Activated CD4-positive, alpha-beta T cell treated with anti-CD3 and anti-CD28 coated beads, Interleukin-2, amount 10 ng/mL, durations not matched to agents 7 days and 5 days (primary cell): Measurements from ENCODE around the gene KRTAP4-9. TPM values are rescaled to one million over a fixed set of nuclear protein-coding genes. Genes with fewer than 3 reads are reported as not detected.
"Not testable (repeated sequence)": the region's sequence is repeated elsewhere in the genome, so short reads cannot be mapped to it uniquely, and the experiment has no call there.

Experiments
- CTCF ChIA-PET: fragments of 350-600 bp; sonication (Branson Sonifier 250); formaldehyde crosslinking; loops from one replicate; lab custom pipeline; 2021; ENCODE audit warnings: antibody characterized with exemption; lab: Charles Lee
- POLR2A ChIA-PET: fragments of 350-600 bp; sonication (Branson Sonifier 250); formaldehyde crosslinking; loops from one replicate; lab custom pipeline; 2021; ENCODE audit warnings: antibody characterized with exemption; lab: Charles Lee
- DNase-seq: peaks from one replicate; pipeline ENCODE4 v3.0.0-alpha.2; 2020
- H3K27ac Mint-ChIP-seq: one replicate; pipeline ENCODE4 v1.8.0; 2021; ENCODE audit warnings: mild to moderate bottlenecking, moderate library complexity, mixed read lengths
- H3K27me3 Mint-ChIP-seq: one replicate; pipeline ENCODE4 v1.8.0; 2021; ENCODE audit warnings: mixed read lengths
- H3K36me3 Mint-ChIP-seq: one replicate; pipeline ENCODE4 v1.8.0; 2021; ENCODE audit warnings: low read depth, mixed read lengths
- H3K4me1 Mint-ChIP-seq: one replicate; pipeline ENCODE4 v1.8.0; 2021; ENCODE audit warnings: mixed read lengths
- H3K4me3 Mint-ChIP-seq: one replicate; pipeline ENCODE4 v1.8.0; 2021; ENCODE audit warnings: mild to moderate bottlenecking, moderate library complexity, mixed read lengths
- H3K9me3 Mint-ChIP-seq: one replicate; pipeline ENCODE4 v1.8.0; 2021; ENCODE audit warnings: mixed read lengths
- total RNA-seq, 2 experiments: library from RNA; stranded (reverse); gene quantifications; one replicate each; pipeline ENCODE4 v1.2.3, GENCODE V29; 2021

Gene KRTAP4-9
- total RNA-seq, 2 experiments from 2014 or later: not detected

- H3K9me3 Mint-ChIP-seq, H3K4me1 Mint-ChIP-seq, H3K27ac Mint-ChIP-seq, H3K27me3 Mint-ChIP-seq, H3K36me3 Mint-ChIP-seq, DNase-seq, POLR2A ChIA-PET, H3K4me3 Mint-ChIP-seq: not testable (repeated sequence)
- CTCF ChIA-PET: interaction anchor here (1.3 kb wide), 1 partner anchor 11 kb away, joined by 3 read pairs; no protein-coding TSS in a partner anchor
Observed at GRCh38 chr17:41148971-41149651, 43.9 kb downstream of the KRTAP4-9 start.

- Mint-ChIP-seq H3K27ac (no peak within 1 kb of the TSS), H3K36me3 (no peaks in the 10 kb centered on the region), H3K27me3 (peaks cover 7% of the 10 kb centered on the region), H3K9me3 (no peaks in the 10 kb centered on the region), H3K4me1 (no peaks in the 10 kb centered on the region), H3K4me3 (no peak within 1 kb of the TSS)
- CTCF ChIA-PET: interaction anchor here (1.3 kb wide), 1 partner anchor 10 kb away, joined by 3 read pairs; no protein-coding TSS in a partner anchor
- POLR2A ChIA-PET: no interaction called here
- no peak for DNase-seq
Observed at GRCh38 chr17:41149652-41149985, 44.4 kb downstream of the KRTAP4-9 start, which contains the start of gene KRTAP4-5. Gene KRTAP4-5 (minus strand): TSS chr17:41149825. CDS start chr17:41149767, 58 bp downstream.

DNA sequence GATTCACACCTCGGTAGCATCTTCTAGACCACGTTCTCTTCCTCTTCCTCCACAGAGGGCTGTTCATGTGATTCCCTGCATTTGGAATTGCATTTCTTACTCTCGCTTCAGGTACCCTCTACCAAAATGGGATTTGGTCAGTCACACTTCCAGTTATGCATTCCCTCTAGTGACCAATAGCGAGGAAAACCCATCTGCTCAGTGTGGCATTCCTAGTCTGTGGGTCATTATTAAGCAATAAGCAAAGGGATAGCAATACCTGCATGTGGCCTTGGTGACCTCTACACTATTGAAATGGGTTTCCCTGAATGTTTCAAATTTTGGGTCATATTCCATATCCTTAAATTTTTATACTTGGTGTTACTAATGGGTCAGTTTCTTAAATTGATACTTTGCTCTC lies 44.8 kb downstream of the KRTAP4-9 start:
- ChIA-PET POLR2A (no interaction called here), CTCF (interaction anchor here (1.3 kb wide), 1 partner anchor 10 kb away, joined by 3 read pairs; no protein-coding TSS in a partner anchor)
- no peaks in the 10 kb centered on the region for H3K36me3 Mint-ChIP-seq
- no peaks in the 10 kb centered on the region for H3K4me1 Mint-ChIP-seq
- H3K9me3 Mint-ChIP-seq: no peaks in the 10 kb centered on the region
- no peak overlapping the region for H3K27ac Mint-ChIP-seq
- DNase-seq: no peak
- H3K27me3 Mint-ChIP-seq: peaks cover 7% of the 10 kb centered on the region
- no peak overlapping the region for H3K4me3 Mint-ChIP-seq

GRCh38 chr17:41151525-41151924 lies 46.3 kb downstream of the KRTAP4-9 start:
- H3K27me3 Mint-ChIP-seq: peaks cover 11% of the 10 kb centered on the region
- no peaks in the 10 kb centered on the region for H3K36me3 Mint-ChIP-seq
- no peak overlapping the region for H3K27ac Mint-ChIP-seq
- no peaks in the 10 kb centered on the region for H3K9me3 Mint-ChIP-seq
- H3K4me3 Mint-ChIP-seq: no peak overlapping the region
- ChIA-PET CTCF (no interaction called here), POLR2A (no interaction called here)
- no peak for DNase-seq
- no peaks in the 10 kb centered on the region for H3K4me1 Mint-ChIP-seq

- Mint-ChIP-seq H3K36me3 (no peaks in the 10 kb centered on the region), H3K9me3 (no peaks in the 10 kb centered on the region), H3K4me1 (no peaks in the 10 kb centered on the region), H3K4me3 (no peak overlapping the region), H3K27me3 (peaks cover 14% of the 10 kb centered on the region), H3K27ac (no peak overlapping the region)
- CTCF ChIA-PET: no interaction called here
- DNase-seq: no peak
- POLR2A ChIA-PET: no interaction called here
Observed at GRCh38 chr17:41153856-41154255, 48.7 kb downstream of the KRTAP4-9 start.

Other genes with a start within 250 kb of the KRTAP4-9 start
- not detected for gene KRT12, start 238.2 kb upstream of the KRTAP4-9 start, total RNA-seq
- not detected for gene KRT20, start 220.1 kb upstream of the KRTAP4-9 start, total RNA-seq
- gene KRT23, start 167.7 kb upstream of the KRTAP4-9 start, total RNA-seq: not detected
- not detected for gene KRT39, start 138.4 kb upstream of the KRTAP4-9 start, total RNA-seq
- gene KRT40, start 121.1 kb upstream of the KRTAP4-9 start, total RNA-seq: not detected
- gene KRTAP3-3, start 111.2 kb upstream of the KRTAP4-9 start, total RNA-seq: not detected
- gene KRTAP3-2, start 105.5 kb upstream of the KRTAP4-9 start, total RNA-seq: not detected
- gene KRTAP3-1, start 96.3 kb upstream of the KRTAP4-9 start, total RNA-seq: not detected
- gene KRTAP1-5, start 78.2 kb upstream of the KRTAP4-9 start, total RNA-seq: not detected
- gene KRTAP1-4, start 75.2 kb upstream of the KRTAP4-9 start, total RNA-seq: not detected
- gene KRTAP1-3, start 70.5 kb upstream of the KRTAP4-9 start, total RNA-seq: not detected
- gene KRTAP1-1, start 63.9 kb upstream of the KRTAP4-9 start, total RNA-seq: not detected
- not detected for gene KRTAP2-1, start 58.1 kb upstream of the KRTAP4-9 start, total RNA-seq
- not detected for gene KRTAP2-2, start 50.2 kb upstream of the KRTAP4-9 start, total RNA-seq
- gene KRTAP2-3, start 45.3 kb upstream of the KRTAP4-9 start, total RNA-seq: not detected
- not detected for gene KRTAP2-4, start 39.5 kb upstream of the KRTAP4-9 start, total RNA-seq
- gene KRTAP4-7, start 21.2 kb upstream of the KRTAP4-9 start, total RNA-seq: not detected
- not detected for gene KRTAP4-8, start 7.2 kb upstream of the KRTAP4-9 start, total RNA-seq
- gene KRTAP4-16, start 3.2 kb upstream of the KRTAP4-9 start, total RNA-seq: not detected
- not detected for gene KRTAP4-11, start 13.0 kb downstream of the KRTAP4-9 start, total RNA-seq
- not detected for gene KRTAP4-12, start 18.8 kb downstream of the KRTAP4-9 start, total RNA-seq
- not detected for gene KRTAP4-6, start 35.2 kb downstream of the KRTAP4-9 start, total RNA-seq
- gene KRTAP4-5, start 44.4 kb downstream of the KRTAP4-9 start, total RNA-seq: not detected
- not detected for gene KRTAP4-4, start 55.4 kb downstream of the KRTAP4-9 start, total RNA-seq
- gene KRTAP4-3, start 62.8 kb downstream of the KRTAP4-9 start, total RNA-seq: not detected
- gene KRTAP4-2, start 72.8 kb downstream of the KRTAP4-9 start, total RNA-seq: not detected
- gene KRTAP4-1, start 79.5 kb downstream of the KRTAP4-9 start, total RNA-seq: not detected
- gene KRTAP9-1, start 84.5 kb downstream of the KRTAP4-9 start, total RNA-seq: not detected
- gene KRTAP9-2, start 121.3 kb downstream of the KRTAP4-9 start, total RNA-seq: not detected
- not detected for gene KRTAP9-3, start 127.1 kb downstream of the KRTAP4-9 start, total RNA-seq
- gene KRTAP9-8, start 132.6 kb downstream of the KRTAP4-9 start, total RNA-seq: not detected
- not detected for gene KRTAP9-4, start 144.3 kb downstream of the KRTAP4-9 start, total RNA-seq
- gene KRTAP9-9, start 150.0 kb downstream of the KRTAP4-9 start, total RNA-seq: not detected
- gene KRTAP9-6, start 160.0 kb downstream of the KRTAP4-9 start, total RNA-seq: not detected
- not detected for gene KRTAP9-7, start 170.3 kb downstream of the KRTAP4-9 start, total RNA-seq
- gene KRTAP29-1, start 197.5 kb downstream of the KRTAP4-9 start, total RNA-seq: not detected
- under 1 TPM in 1 of 2 experiments, not detected in 1; 0.12 TPM for gene KRTAP16-1, start 203.9 kb downstream of the KRTAP4-9 start, total RNA-seq
- gene KRTAP17-1, start 210.3 kb downstream of the KRTAP4-9 start, total RNA-seq: not detected
- gene KRT33A, start 245.4 kb downstream of the KRTAP4-9 start, total RNA-seq: not detected